Heart right ventricle (tissue), 16 donors: ENCODE measurements around the gene SERP1. TPM values are rescaled to one million over a fixed set of nuclear protein-coding genes. Genes with fewer than 3 reads are reported as not detected.

Experiments
- ATAC-seq, 8 donors: fragments of 200-7000 bp; cut with Tn5 transposase; one replicate each; pipeline ENCODE4 v1.9.1; 2020; ENCODE audit warnings: mild to moderate bottlenecking in 8 of 8, moderate library complexity in 8 of 8, moderate number of reproducible peaks in 1 of 8
- DNase-seq, 2 donors: peaks; one replicate each; pipeline ENCODE4 v3.0.0-alpha.2; 2020
- H3K27ac ChIP-seq, 10 donors: fragments of 200-600 bp; sonication (generic) in 2 of 10; one replicate each; pipeline versions ENCODE4 v1.5.0 to v1.8.0; 2020 to 2022; ENCODE audit warnings: mild to moderate bottlenecking in 3 of 10
- H3K27me3 ChIP-seq, 7 donors: fragments of 200-600 bp; one replicate each; pipeline ENCODE4 v1.8.0; 2021 to 2022; ENCODE audit warnings: mild to moderate bottlenecking in 2 of 7
- H3K36me3 ChIP-seq, 9 donors: fragments of 200-600 bp; sonication (generic) in 1 of 9; one replicate each; pipeline versions ENCODE4 v1.5.0 to v1.8.0; 2020 to 2022; ENCODE audit warnings: mild to moderate bottlenecking in 2 of 9
- H3K4me1 ChIP-seq, 9 donors: fragments of 200-600 bp; sonication (generic) in 1 of 9; one replicate each; pipeline versions ENCODE4 v1.5.0 to v1.8.0; 2020 to 2022; ENCODE audit warnings: mild to moderate bottlenecking in 4 of 9
- H3K4me3 ChIP-seq, 10 donors: fragments of 200-600 bp; sonication (generic) in 2 of 10; one replicate each; pipeline versions ENCODE4 v1.5.0 to v1.8.0; 2020 to 2022; ENCODE audit warnings: mild to moderate bottlenecking in 7 of 10, moderate library complexity in 2 of 10
- H3K9me3 ChIP-seq, 11 donors: fragments of 200-600 bp in 10 of 11; sonication (generic) in 2 of 11; one replicate each; pipeline versions ENCODE4 v1.5.0 to v1.8.0; 2013 to 2022; ENCODE audit warnings: mild to moderate bottlenecking in 2 of 11, control low read depth in 1 of 11, moderate library complexity in 1 of 11
- CTCF ChIP-seq, 9 donors: fragments of 200-600 bp; sonication (generic) in 2 of 9; IDR thresholded peaks; one replicate each; pipeline versions ENCODE4 v1.5.0 to v1.8.0; 2021 to 2022; ENCODE audit warnings: antibody characterized with exemption in 9 of 9, mild to moderate bottlenecking in 5 of 9, moderate library complexity in 1 of 9
- WGBS, 2 donors: extraction: QIAGEN DNeasy Blood & Tissue Kit; methylation state at CpG; one replicate each; pipeline ENCODE4 v1.1.7; 2013; ENCODE audit warnings: inconsistent platforms in 1 of 2; 5-methylcytosine and 5-hydroxymethylcytosine counted together
- intact Hi-C, 10 donors: fragments of 100-400 bp; cut with DNase I; formaldehyde crosslinking; loops; one replicate each; pipeline versions ENCODE4 v1.11.1 to v1.14.2; 2022
- polyA plus RNA-seq, 2 donors: library from polyadenylated mRNA; stranded (reverse); fragments of 200-250 nt; gene quantifications; one replicate each; pipeline ENCODE4 v1.2.3, GENCODE V29; 2013
- total RNA-seq, 10 donors: library from RNA; stranded (reverse); fragmentation: NEBNext Ultra II Directional in 3 of 10; extraction: Animal tissue kit (Norgen Biotek cat#: 25700) in 3 of 10; gene quantifications; one replicate each; pipeline versions ENCODE4 v1.2.1 to v1.2.4, GENCODE V29; 2021 to 2023
- donor health status: Arrhythmogenic right ventricular cardiomyopathy.
- donor health status: ischemic (EF 13 %, LVEDD 7.1; RV severe dilation, severe dysfunction).
- donor health status: healthy with polysubstance abuse.
- donor health status: DM: no; HTN: yes; CAD: no.
- donor health status: DM: no; HTN: no; CAD: no.
- donor health status: ischemic (EF 25% LVEDD 6.9; RV normal size, moderate dysfunction).
- donor health status: ischemic (EF 25% LVEDD 5.7; RV mildly dilated, moderate dysfunction).
- donor health status: healthy.
- donor health status: DM: yes; HTN: yes; CAD: no.
- donor health status: Ischemic cardiomyopathy.
- donor health status: ischemic (EF 35%, LVEDD 5.7; RV mildly dilated, moderate dysfunction).
- donor health status: nonischemic (EF 11% LVEDD 7.7; RV severe dilation, severe dysfunction).
- donor health status: DM: yes; HTN: yes; CAD: no.
- donor health status: PGD.
- donor health status: ischemic (EF 29% LVEDD 5.4; RV normal size, mild dysfunction).
- donor health status: nonischemic (EF 23%, LVEDD 6.1; RV moderate dilation, normal function).

Gene SERP1
- total and polyA plus RNA-seq, 12 donors: 17.5 to 79.0 (median 21.9) TPM

- no peak for ATAC-seq
- DNase-seq: no peak
- no peaks in the 10 kb centered on the region for H3K27me3 ChIP-seq
- TF ChIP-seq CTCF (IDR thresholded peaks at IDR 0.05): no peak
- intact Hi-C loops: no loop called here
- no peaks in the 10 kb centered on the region for H3K36me3 ChIP-seq
- H3K4me1 ChIP-seq: no peaks in the 10 kb centered on the region
- H3K27ac ChIP-seq: no peak overlapping the region
- no peak overlapping the region for H3K4me3 ChIP-seq
- H3K9me3 ChIP-seq: no peaks in the 10 kb centered on the region
These were observed 14.5 kb downstream of the SERP1 start for GRCh38 chr3:150531775-150532174.

GRCh38 chr3:150528354-150528797 lies 17.9 kb downstream of the SERP1 start:
- ATAC-seq: no peak
- no peak overlapping the region for H3K27ac ChIP-seq

GRCh38 chr3:150527464-150528255 lies 18.6 kb downstream of the SERP1 start:
- Histone ChIP-seq H3K4me1 (no peaks in the 10 kb centered on the region), H3K27ac (no peak overlapping the region), H3K27me3 (no peaks in the 10 kb centered on the region), H3K4me3 (no peak overlapping the region), H3K9me3 (no peaks in the 10 kb centered on the region), H3K36me3 (no peaks in the 10 kb centered on the region)
- DNase-seq (no peak), ATAC-seq (no peak)
- no peak for TF ChIP-seq CTCF (IDR thresholded peaks at IDR 0.05)
- WGBS, 2 donors: 63 to 67% methylated on average over 10 of the region's 10 CpGs
- intact Hi-C loops: loop anchor here in 2 of 10 donors (5.0 to 10.0 kb wide), 2 partner anchors 617 to 620 kb away; no protein-coding TSS in a partner anchor

More at GRCh38 chr3:150528354-150528797, 17.9 kb downstream of the SERP1 start:
- peak in 8 of 9 donors; percentile 6 to 52 (median 41) for TF ChIP-seq CTCF (IDR thresholded peaks at IDR 0.05)
- Histone ChIP-seq H3K4me1 (no peaks in the 10 kb centered on the region), H3K27me3 (no peaks in the 10 kb centered on the region), H3K9me3 (no peaks in the 10 kb centered on the region), H3K4me3 (no peak overlapping the region), H3K36me3 (no peaks in the 10 kb centered on the region)
- intact Hi-C loops: loop anchor here in 2 of 10 donors (5.0 to 10.0 kb wide), 2 partner anchors 616 to 619 kb away; no protein-coding TSS in a partner anchor
- 31 to 35% methylated on average over 2 of the region's 2 CpGs for WGBS, 2 donors
- no peak for DNase-seq

GRCh38 chr3:150523538-150523937 lies 22.8 kb downstream of the SERP1 start:
- peak in 4 of 8 donors; percentile 56 to 66 (median 61) for ATAC-seq
- intact Hi-C loops: loop anchor here in 1 of 10 donors (10.0 kb wide), 1 partner anchor 621 kb away; no protein-coding TSS in a partner anchor

More at GRCh38 chr3:150523538-150523937, 22.8 kb downstream of the SERP1 start:
- Histone ChIP-seq H3K9me3 (no peaks in the 10 kb centered on the region), H3K27ac (no peak overlapping the region), H3K27me3 (no peaks in the 10 kb centered on the region), H3K4me1 (no peaks in the 10 kb centered on the region), H3K36me3 (no peaks in the 10 kb centered on the region), H3K4me3 (no peak overlapping the region)
- DNase-seq: no peak
- WGBS, 2 donors: 58 to 59% methylated on average over 2 of the region's 2 CpGs
- TF ChIP-seq CTCF (IDR thresholded peaks at IDR 0.05): no peak
